HCT116 (cell line): ENCODE data around the gene TET3. TPM values are rescaled to one million over a fixed set of nuclear protein-coding genes. Genes with fewer than 3 reads are reported as not detected.

Experiments
- ATAC-seq: fragments of 200-7000 bp; cut with Tn5 transposase; 2 replicates; pipeline ENCODE4 v1.9.1; 2020; ENCODE audit warnings: mild to moderate bottlenecking, moderate library complexity
- BruUV-seq: library from RNA; stranded (reverse); fragments of 400-500 nt; replicated peaks from 2 replicates; lab custom pipeline; 2021; lab: Mats Ljungman, UMichigan
- CTCF ChIA-PET: fragments of 300-600 bp; sonication (Branson Sonifier 250); formaldehyde crosslinking; loops from one replicate; lab custom pipeline; 2021; ENCODE audit warnings: antibody characterized with exemption; lab: Charles Lee
- POLR2A ChIA-PET: fragments of 300-600, 350-600 bp; sonication (Branson Sonifier 250); formaldehyde crosslinking; loops from one replicate; lab custom pipeline; 2021; ENCODE audit warnings: antibody characterized with exemption; lab: Charles Lee
- RAD21 ChIA-PET, 2 experiments: fragments of 300-600 bp; sonication (Branson Sonifier 250); formaldehyde crosslinking; loops; one replicate each; lab custom pipeline; 2023; ENCODE audit warnings: low total read pairs in 2 of 2; ENCODE audit not compliant: uncharacterized antibody in 2 of 2, unreplicated experiment in 2 of 2, low non-redundant PET in 1 of 2; lab: Charles Lee
- DNase-seq: peaks from one replicate; pipeline ENCODE4 v3.0.0-alpha.2; 2010; ENCODE audit warnings: low read depth, low spot score
- H2AFZ ChIP-seq: fragments of 200-600 bp; shearing (Covaris generic), sonication (generic); 2 replicates; pipeline ENCODE4 v1.6.1; 2017; ENCODE audit warnings: low read depth, mixed run types, mixed read lengths, antibody characterized with exemption, low read length; ENCODE audit not compliant: poor library complexity, severe bottlenecking
- H3K27ac ChIP-seq: 2 replicates; pipeline ENCODE4 v1.5.1; 2012; ENCODE audit warnings: low read depth, low read length
- H3K27me3 ChIP-seq: fragments of 200-600 bp; sonication (generic); 2 replicates; pipeline ENCODE4 v1.6.1; 2016; ENCODE audit warnings: mixed run types, low read length, mixed read lengths; ENCODE audit not compliant: insufficient read depth
- H3K36me3 ChIP-seq, 2 experiments: fragments of 200-500 bp in 1 of 2; fragments of 200-600 bp in 1 of 2; sonication (Bioruptor generic) in 1 of 2; sonication (generic) in 1 of 2; 2 replicates each; pipeline versions ENCODE4 v1.5.1 to v1.6.1; 2014 to 2016; ENCODE audit warnings: low read length in 2 of 2, inconsistent platforms in 1 of 2, mixed read lengths in 1 of 2, mixed run types in 1 of 2; ENCODE audit not compliant: insufficient read depth in 2 of 2, control insufficient read depth in 1 of 2
- H3K4me1 ChIP-seq, 2 experiments: fragments of 200-600 bp in 1 of 2; sonication (generic) in 1 of 2; 2 replicates each; pipeline versions ENCODE4 v1.5.1 to v1.6.1; 2012 to 2017; ENCODE audit warnings: low read length in 2 of 2, inconsistent platforms in 1 of 2, mild to moderate bottlenecking in 1 of 2, mixed read lengths in 1 of 2, mixed run types in 1 of 2, moderate library complexity in 1 of 2; ENCODE audit not compliant: insufficient read depth in 2 of 2, control insufficient read depth in 1 of 2
- H3K4me2 ChIP-seq: fragments of 200-600 bp; sonication (generic); 2 replicates; pipeline ENCODE4 v1.6.1; 2017; ENCODE audit warnings: mixed run types, low read length, mixed read lengths
- H3K4me3 ChIP-seq, 2 experiments: fragments of 200-600 bp in 1 of 2; sonication (generic) in 1 of 2; replicated peaks in 1 of 2; 2 replicates each; pipeline ENCODE4 v1.5.1; 2011 to 2016; ENCODE audit warnings: low read length in 2 of 2, control low read depth in 1 of 2, low read depth in 1 of 2, mild to moderate bottlenecking in 1 of 2, mixed read lengths in 1 of 2, mixed run types in 1 of 2
- H3K79me2 ChIP-seq: fragments of 200-600 bp; sonication (generic); 2 replicates; pipeline ENCODE4 v1.6.1; 2017; ENCODE audit warnings: mild to moderate bottlenecking, mixed run types, low read length, moderate library complexity, mixed read lengths; ENCODE audit not compliant: insufficient read depth
- H3K9ac ChIP-seq: fragments of 200-600 bp; sonication (generic); 2 replicates; pipeline ENCODE4 v1.6.1; 2016; ENCODE audit warnings: low read length, mixed read lengths
- H3K9me2 ChIP-seq: fragments of 200-600 bp; sonication (generic), shearing (Covaris generic); 2 replicates; pipeline ENCODE4 v1.6.1; 2017; ENCODE audit warnings: mixed run types, mild to moderate bottlenecking, moderate library complexity; ENCODE audit not compliant: insufficient read depth
- H3K9me3 ChIP-seq, 2 experiments: fragments of 200-500 bp in 1 of 2; fragments of 200-600 bp in 1 of 2; sonication (Bioruptor generic) in 1 of 2; sonication (generic) in 1 of 2; 2 replicates each; pipeline ENCODE4 v1.6.1; 2014 to 2017; ENCODE audit warnings: low read length in 2 of 2, mixed read lengths in 2 of 2, inconsistent platforms in 1 of 2, low read depth in 1 of 2, mild to moderate bottlenecking in 1 of 2, mixed run types in 1 of 2, moderate library complexity in 1 of 2; ENCODE audit not compliant: control insufficient read depth in 1 of 2, insufficient read depth in 1 of 2
- H4K20me1 ChIP-seq: fragments of 200-600 bp; sonication (generic), shearing (Covaris generic); 2 replicates; pipeline ENCODE4 v1.6.1; 2017; ENCODE audit warnings: mixed run types, mild to moderate bottlenecking, moderate library complexity; ENCODE audit not compliant: insufficient read depth
- CBX3 ChIP-seq: IDR thresholded peaks from 2 replicates; pipeline ENCODE4 v1.6.1; 2012; ENCODE audit warnings: low read depth
- CEBPB ChIP-seq: IDR thresholded peaks from 2 replicates; pipeline ENCODE4 v1.6.1; 2012; ENCODE audit warnings: low read depth
- EGR1 ChIP-seq: IDR thresholded peaks from 2 replicates; pipeline ENCODE4 v1.6.1; 2012; ENCODE audit warnings: low read depth
- POLR2AphosphoS5 ChIP-seq: IDR thresholded peaks from 2 replicates; pipeline ENCODE4 v1.6.1; 2011; ENCODE audit warnings: mild to moderate bottlenecking, low read depth, low read length, moderate library complexity
- RAD21 ChIP-seq: IDR thresholded peaks from 2 replicates; pipeline ENCODE4 v1.6.1; 2012; ENCODE audit warnings: low read depth, mild to moderate bottlenecking
- REST ChIP-seq: IDR thresholded peaks from 2 replicates; pipeline ENCODE4 v1.6.1; 2012; ENCODE audit warnings: low read depth
- YY1 ChIP-seq: IDR thresholded peaks from 2 replicates; pipeline ENCODE4 v1.6.1; 2011; ENCODE audit warnings: low read length, low read depth, moderate library complexity, mild to moderate bottlenecking; ENCODE audit not compliant: insufficient replicate concordance; ENCODE audit errors: extremely low read depth
- ZNF274 ChIP-seq: fragments of 200-500 bp; sonication (Bioruptor generic); IDR thresholded peaks from 2 replicates; pipeline ENCODE4 v1.6.1; 2014; ENCODE audit warnings: mild to moderate bottlenecking, low read depth, low read length, inconsistent platforms
- intact Hi-C: fragments of 100-400 bp; cut with micrococcal nuclease; formaldehyde crosslinking; loops from 2 replicates; pipeline ENCODE4 v1.10.0; 2022
- total RNA-seq: library from RNA; stranded (reverse); gene quantifications from one replicate; pipeline ENCODE4 v1.2.1, GENCODE V29; 2021; ENCODE audit not compliant: unreplicated experiment

Gene TET3
- total RNA-seq, 1 experiment from 2014 or later: 15.4 TPM

GRCh38 chr2:73965053-73965452 is 19.7 kb upstream of the TET3 start:
- no peak overlapping the region for H3K4me2 ChIP-seq
- no peak overlapping the region for H3K4me3 ChIP-seq
- H3K9me2 ChIP-seq: no peaks in the 10 kb centered on the region
- DNase-seq (no peak), ATAC-seq (no peak)
- H3K79me2 ChIP-seq: no peaks in the 10 kb centered on the region
- TF ChIP-seq YY1: no peak
- TF ChIP-seq POLR2AphosphoS5: no peak
- no peak for TF ChIP-seq EGR1
- no peak for TF ChIP-seq RAD21
- TF ChIP-seq CBX3: no peak
- TF ChIP-seq ZNF274: no peak
- no peak for TF ChIP-seq REST
- TF ChIP-seq CEBPB: no peak
- no peaks in the 10 kb centered on the region for H3K27me3 ChIP-seq
- intact Hi-C loops: no loop called here
- H3K27ac ChIP-seq: no peak overlapping the region
- H4K20me1 ChIP-seq: no peaks in the 10 kb centered on the region
- no peak overlapping the region for H2AFZ ChIP-seq
- H3K36me3 ChIP-seq: 0 out of 4 replicates have a peak, but pooled peaks cover 0 to 4% of the 10 kb centered on the region in 2 experiments
- ChIA-PET POLR2A (no interaction called here), RAD21 (no interaction called here), CTCF (no interaction called here)
- no peaks in the 10 kb centered on the region for H3K4me1 ChIP-seq
- BruUV-seq: no TSS peak
- no peaks in the 10 kb centered on the region for H3K9me3 ChIP-seq
- no peak overlapping the region for H3K9ac ChIP-seq
